KMS-11 (cell line): ENCODE results near the gene ADAMTS9.
A peak's percentile ranks its signal among the peaks of the same experiment; 100 is the strongest.

Source experiments
- H2AFZ ChIP-seq: fragments of 200-600 bp; sonication (generic); 2 replicates; pipeline ENCODE4 v1.6.1; 2016; ENCODE audit warnings: antibody characterized with exemption, mixed run types, low read depth
- H3K27ac ChIP-seq: fragments of 200-600 bp; sonication (generic); 2 replicates; pipeline ENCODE4 v1.6.1; 2016; ENCODE audit warnings: mild to moderate bottlenecking, mixed run types
- H3K27me3 ChIP-seq: fragments of 200-600 bp; sonication (generic); 2 replicates; pipeline ENCODE4 v1.6.1; 2017; ENCODE audit warnings: mild to moderate bottlenecking, low read depth, mixed run types, moderate library complexity; ENCODE audit not compliant: insufficient read depth
- H3K36me3 ChIP-seq: fragments of 200-600 bp; sonication (generic); 2 replicates; pipeline ENCODE4 v1.6.1; 2017; ENCODE audit warnings: mild to moderate bottlenecking, mixed run types; ENCODE audit not compliant: insufficient read depth
- H3K4me1 ChIP-seq: fragments of 200-600 bp; sonication (generic); 2 replicates; pipeline ENCODE4 v1.6.1; 2016; ENCODE audit warnings: mild to moderate bottlenecking, low read depth, mixed run types; ENCODE audit not compliant: poor library complexity, severe bottlenecking
- H3K4me2 ChIP-seq: fragments of 200-600 bp; sonication (generic); 2 replicates; pipeline ENCODE4 v1.7.0; 2016; ENCODE audit warnings: mild to moderate bottlenecking, mixed run types
- H3K4me3 ChIP-seq: fragments of 200-600 bp; sonication (generic); IDR thresholded peaks from 2 replicates; pipeline ENCODE4 v1.6.1; 2017; ENCODE audit warnings: low read depth, low read length, mixed read lengths; ENCODE audit not compliant: insufficient read depth
- H3K79me2 ChIP-seq: fragments of 200-600 bp; sonication (generic); 2 replicates; pipeline ENCODE4 v1.6.1; 2016; ENCODE audit warnings: low read depth, mixed run types; ENCODE audit not compliant: insufficient read depth
- H3K9ac ChIP-seq: fragments of 200-600 bp; sonication (generic); 2 replicates; pipeline ENCODE4 v1.6.1; 2016; ENCODE audit warnings: mild to moderate bottlenecking, mixed run types
- H4K20me1 ChIP-seq: fragments of 200-600 bp; sonication (generic); 2 replicates; pipeline ENCODE4 v1.6.1; 2016; ENCODE audit warnings: mild to moderate bottlenecking, mixed run types; ENCODE audit not compliant: insufficient read depth
- CTCF ChIP-seq: fragments of 200-600 bp; sonication (generic); conservative IDR thresholded peaks from 2 replicates; pipeline ENCODE4 v1.6.1; 2017; ENCODE audit warnings: low read depth, mild to moderate bottlenecking, antibody characterized with exemption, low read length, moderate library complexity, mixed read lengths

Gene ADAMTS9

GRCh38 chr3:64685800-64686445 lies 1.9 kb downstream of the ADAMTS9 start:
- TF ChIP-seq CTCF = no peak
- Histone ChIP-seq H3K79me2 (no peaks in the 10 kb centered on the region), H3K27ac (no peak overlapping the region), H3K9ac (peak overlapping the region; percentile 36; the same call in 1 of the 2 replicates), H3K36me3 (no peaks in the 10 kb centered on the region), H3K4me3 (peak overlapping the region; percentile 71), H3K4me2 (peak overlapping the region; percentile 80), H4K20me1 (no peaks in the 10 kb centered on the region), H3K4me1 (no peaks in the 10 kb centered on the region), H3K27me3 (no peaks in the 10 kb centered on the region), H2AFZ (peak overlapping the region; percentile 93)

GRCh38 chr3:64685331-64685799 lies 2.4 kb downstream of the ADAMTS9 start:
- H4K20me1 ChIP-seq = no peaks in the 10 kb centered on the region
- no peaks in the 10 kb centered on the region for H3K79me2 ChIP-seq
- H3K27me3 ChIP-seq = no peaks in the 10 kb centered on the region
- peak overlapping the region; percentile 93; the same call in 1 of the 2 replicates for H2AFZ ChIP-seq
- peak overlapping the region; percentile 80; the same call in 1 of the 2 replicates for H3K4me2 ChIP-seq
- no peak overlapping the region for H3K4me3 ChIP-seq
- H3K4me1 ChIP-seq = no peaks in the 10 kb centered on the region
- no peak for TF ChIP-seq CTCF
- H3K27ac ChIP-seq = no peak overlapping the region
- no peak overlapping the region for H3K9ac ChIP-seq
- H3K36me3 ChIP-seq = no peaks in the 10 kb centered on the region

GRCh38 chr3:64684715-64685261 lies 3.0 kb downstream of the ADAMTS9 start:
- Histone ChIP-seq H3K4me2 (no peak overlapping the region), H3K27ac (no peak overlapping the region), H2AFZ (no peak overlapping the region), H3K4me1 (no peaks in the 10 kb centered on the region), H4K20me1 (no peaks in the 10 kb centered on the region), H3K9ac (no peak overlapping the region), H3K27me3 (no peaks in the 10 kb centered on the region), H3K36me3 (no peaks in the 10 kb centered on the region), H3K79me2 (no peaks in the 10 kb centered on the region), H3K4me3 (no peak overlapping the region)
- no peak for TF ChIP-seq CTCF

- TF ChIP-seq CTCF = no peak
- no peaks in the 10 kb centered on the region for H3K36me3 ChIP-seq
- no peaks in the 10 kb centered on the region for H3K27me3 ChIP-seq
- no peak overlapping the region for H3K4me3 ChIP-seq
- no peak overlapping the region for H3K9ac ChIP-seq
- no peak overlapping the region for H3K4me2 ChIP-seq
- H3K79me2 ChIP-seq = no peaks in the 10 kb centered on the region
- no peaks in the 10 kb centered on the region for H3K4me1 ChIP-seq
- H3K27ac ChIP-seq = no peak overlapping the region
- H4K20me1 ChIP-seq = no peaks in the 10 kb centered on the region
- no peak overlapping the region for H2AFZ ChIP-seq
Observed at GRCh38 chr3:64681827-64682226, 6.0 kb downstream of the ADAMTS9 start.
